NAMALWA (cell line): ENCODE data around the gene PCF11.
"Not testable (repeated sequence)": the region's sequence is repeated elsewhere in the genome, so short reads cannot be mapped to it uniquely, and the experiment has no call there.

ENCODE experiments used
- DNase-seq: peaks from one replicate; pipeline ENCODE4 v3.0.0-alpha.2; 2015; ENCODE audit warnings: low spot score

PCF11 gene

GRCh38 chr11:83193315-83194280, 36.7 kb downstream of the PCF11 start, which contains the start of gene ANKRD42:
Gene ANKRD42 (plus strand): TSS chr11:83193712. CDS start chr11:83194671, 959 bp downstream.
- DNase-seq: peak; percentile 95

GRCh38 chr11:83194281-83195142, 37.6 kb downstream of the PCF11 start:
- DNase-seq: peak; percentile 82

DNA sequence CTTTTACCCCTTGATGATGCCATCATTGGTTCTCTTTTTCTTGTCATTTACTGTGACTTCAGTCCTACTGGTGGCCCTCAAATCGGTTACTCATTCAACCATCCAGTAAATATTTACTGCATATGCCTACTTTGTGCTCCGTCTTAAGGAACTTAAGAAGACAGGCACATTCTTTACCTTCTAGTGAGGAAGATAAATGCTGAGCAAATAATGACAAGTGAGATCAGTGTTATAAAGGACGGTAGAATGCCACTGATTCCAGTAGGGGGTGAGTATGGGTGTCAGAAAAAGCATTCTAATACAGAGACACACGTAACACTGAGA, 38.2 kb downstream of the PCF11 start:
- DNase-seq: peak; percentile 60

GRCh38 chr11:83195649-83196048, 38.7 kb downstream of the PCF11 start:
- no peak for DNase-seq

GRCh38 chr11:83200035-83200434, 43.1 kb downstream of the PCF11 start:
- DNase-seq: no peak

DNA sequence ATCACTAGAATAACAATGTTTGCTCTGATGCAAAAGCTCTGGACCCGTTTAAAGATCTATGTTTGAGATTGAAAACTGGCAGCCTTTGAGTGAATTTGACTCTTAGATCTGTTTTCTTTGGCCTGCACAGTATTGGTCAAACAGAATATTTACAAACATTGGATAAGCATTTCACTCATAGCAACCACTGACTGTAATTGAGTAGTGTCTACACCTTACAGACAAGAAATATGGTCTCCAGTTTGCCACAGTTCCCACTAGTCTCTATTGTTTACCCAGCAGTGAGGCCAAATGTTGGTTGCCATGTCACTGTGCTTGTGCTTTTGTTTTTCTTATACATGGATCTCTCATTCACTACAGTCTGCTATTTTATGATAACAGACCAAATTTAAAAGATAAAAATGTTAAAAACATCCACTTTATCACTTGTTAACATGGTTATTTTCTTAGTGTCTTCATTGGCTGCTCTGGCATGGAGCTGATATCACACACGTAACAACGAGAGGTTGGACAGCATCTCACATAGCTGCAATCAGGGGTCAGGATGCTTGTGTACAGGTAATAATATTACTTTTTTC, 48.8 kb downstream of the PCF11 start:
- no peak for DNase-seq

DNA sequence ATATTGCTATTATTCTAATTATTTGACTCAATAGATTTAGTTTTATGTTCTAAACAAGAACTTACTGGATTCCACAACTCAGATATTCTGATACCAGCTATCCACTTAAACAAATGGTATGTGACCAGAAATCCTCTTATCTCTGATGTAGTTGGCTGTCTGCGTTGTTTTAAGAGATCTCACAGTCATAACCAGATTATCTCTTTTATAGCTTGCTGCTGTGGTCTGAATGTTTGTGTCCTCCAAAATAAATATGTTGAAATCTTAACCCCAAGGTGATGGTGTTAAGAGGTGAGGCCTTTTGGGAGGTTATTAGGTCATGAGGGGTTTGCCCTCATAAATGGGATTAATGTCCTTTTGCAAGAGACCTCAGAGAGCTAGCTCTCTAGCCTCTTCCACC, 49.3 kb downstream of the PCF11 start:
- DNase-seq: no peak

GRCh38 chr11:83206771-83207382, 49.9 kb downstream of the PCF11 start:
- not testable (repeated sequence) for DNase-seq

- no peak for DNase-seq
Observed at GRCh38 chr11:83219095-83219494, 62.2 kb downstream of the PCF11 start.

- no peak for DNase-seq
Observed at GRCh38 chr11:83220260-83220659, 63.3 kb downstream of the PCF11 start.

GRCh38 chr11:83221694-83222093, 64.8 kb downstream of the PCF11 start:
- no peak for DNase-seq

GRCh38 chr11:83222499-83222898, 65.6 kb downstream of the PCF11 start:
- no peak for DNase-seq

- no peak for DNase-seq
Observed at GRCh38 chr11:83223457-83223856, 66.5 kb downstream of the PCF11 start.

GRCh38 chr11:83235825-83236224, 78.9 kb downstream of the PCF11 start:
- no peak for DNase-seq
